ENCODE measurements around the gene MEA1. TPM values are rescaled to one million over a fixed set of nuclear protein-coding genes. Genes with fewer than 3 reads are reported as not detected.
A peak's percentile ranks its signal among the peaks of the same experiment; 100 is the strongest.

MEA1 gene
- total and polyA plus RNA-seq, 3 experiments from 2014 or later: 84.8 to 108 (median 102) TPM

DNA sequence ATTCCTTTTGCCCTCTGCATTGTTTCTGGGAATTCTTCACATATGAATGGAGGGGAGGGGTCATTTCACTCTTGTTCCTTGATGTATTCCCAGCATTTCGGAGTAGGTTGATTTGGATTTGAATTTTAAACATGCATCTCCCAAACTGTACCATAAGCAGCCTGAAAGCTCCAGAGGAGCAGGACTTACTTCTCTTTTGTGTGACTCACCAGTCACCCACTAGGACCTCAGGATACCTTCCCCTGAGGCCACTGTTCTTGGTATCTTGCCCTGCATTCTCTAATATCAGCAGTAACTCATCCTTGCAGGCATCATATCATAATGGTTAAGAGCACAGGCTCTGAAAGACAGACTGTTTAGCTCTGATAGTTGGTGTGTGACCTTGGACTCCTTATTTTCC, 44.8 kb upstream of the MEA1 start:
- H3K4me1 Mint-ChIP-seq: peaks cover 39 to 61% (median 59%) of the 10 kb centered on the region in 3 donors
- peak overlapping the region; percentile 82 to 100 (median 100) for H3K27ac Mint-ChIP-seq
- Histone ChIP-seq H3K27ac (ENCODE audit: low read depth, low read length) (peak overlapping the region; percentile 94), H3K4me3 (ENCODE audit: low read length) (peak overlapping the region; percentile 93), H3K27me3 (ENCODE audit: insufficient read depth, low read length, poor library complexity, severe bottlenecking) (no peaks in the 10 kb centered on the region), H3K9me3 (ENCODE audit: low read length) (no peaks in the 10 kb centered on the region), H3K4me1 (ENCODE audit: insufficient read depth, low read length) (peaks cover 28% of the 10 kb centered on the region), H3K36me3 (ENCODE audit: insufficient read depth, low read length) (peaks cover 18% of the 10 kb centered on the region)
- no peak for DNase-seq
- no peaks in the 10 kb centered on the region for H3K9me3 Mint-ChIP-seq
- peaks cover 3 to 58% (median 9%) of the 10 kb centered on the region in 3 donors for H3K36me3 Mint-ChIP-seq
- H3K27me3 Mint-ChIP-seq: no peaks in the 10 kb centered on the region
- peak overlapping the region; percentile 95 to 99 (median 98) for H3K4me3 Mint-ChIP-seq
- CTCF ChIA-PET: interaction anchor here (0.8 to 1.2 kb wide), 2 partner anchors 46 to 171 kb away, joined by 3 read pairs; no protein-coding TSS in a partner anchor
- POLR2A ChIA-PET: interaction anchor here (1.1 to 2.6 kb wide), 5 partner anchors 37 to 114 kb away, joined by 3 to 24 read pairs (median 7); partner anchors contain the start of genes KLHDC3, MEA1, PEX6 and PPP2R5D

GRCh38 chr6:43055966-43056365, 42.2 kb upstream of the MEA1 start:
- H3K4me1 Mint-ChIP-seq: peaks cover 52 to 71% (median 70%) of the 10 kb centered on the region in 3 donors
- H3K27ac ChIP-seq (ENCODE audit: low read depth, low read length): no peak overlapping the region
- peaks cover 0 to 51% (median 6%) of the 10 kb centered on the region in 3 donors for H3K36me3 Mint-ChIP-seq
- ChIA-PET CTCF (no interaction called here), POLR2A (no interaction called here)
- no peak for DNase-seq
- no peaks in the 10 kb centered on the region for H3K9me3 Mint-ChIP-seq
- no peak overlapping the region for H3K4me3 ChIP-seq (ENCODE audit: low read length)
- peaks cover 18% of the 10 kb centered on the region for H3K36me3 ChIP-seq (ENCODE audit: insufficient read depth, low read length)
- H3K4me3 Mint-ChIP-seq: peak overlapping the region in 6 of 7 donors; percentile 15 to 97 (median 21)
- no peaks in the 10 kb centered on the region for H3K27me3 ChIP-seq (ENCODE audit: insufficient read depth, low read length, poor library complexity, severe bottlenecking)
- H3K9me3 ChIP-seq (ENCODE audit: low read length): no peaks in the 10 kb centered on the region
- peaks cover 0 to 2% of the 10 kb centered on the region in 2 donors for H3K27me3 Mint-ChIP-seq
- peak overlapping the region in 4 of 8 donors; percentile 44 to 93 (median 68) for H3K27ac Mint-ChIP-seq
- peaks cover 40% of the 10 kb centered on the region for H3K4me1 ChIP-seq (ENCODE audit: insufficient read depth, low read length)

- no peak for DNase-seq
- Histone ChIP-seq H3K4me3 (ENCODE audit: low read length) (peak overlapping the region; percentile 55), H3K36me3 (ENCODE audit: insufficient read depth, low read length) (peaks cover 27% of the 10 kb centered on the region), H3K27me3 (ENCODE audit: insufficient read depth, low read length, poor library complexity, severe bottlenecking) (no peaks in the 10 kb centered on the region), H3K9me3 (ENCODE audit: low read length) (no peaks in the 10 kb centered on the region), H3K27ac (ENCODE audit: low read depth, low read length) (peak overlapping the region; percentile 88), H3K4me1 (ENCODE audit: insufficient read depth, low read length) (peaks cover 30% of the 10 kb centered on the region)
- peaks cover 6 to 59% (median 6%) of the 10 kb centered on the region in 3 donors for H3K36me3 Mint-ChIP-seq
- POLR2A ChIA-PET: interaction anchor here (0.5 to 2.2 kb wide), 11 partner anchors 31 to 1267 kb away, joined by 3 to 13 read pairs (median 4); partner anchors contain the start of genes CNPY3, KLHDC3, MEA1 and PEX6
- CTCF ChIA-PET: interaction anchor here (0.9 to 1.3 kb wide), 5 partner anchors 38 to 89 kb away, joined by 3 to 4 read pairs (median 3); partner anchors contain the start of genes KLHDC3, MEA1 and PPP2R5D
- H3K27me3 Mint-ChIP-seq: peaks cover 0 to 2% of the 10 kb centered on the region in 2 donors
- peak overlapping the region; percentile 93 to 100 (median 96) for H3K27ac Mint-ChIP-seq
- H3K9me3 Mint-ChIP-seq: no peaks in the 10 kb centered on the region
- peak overlapping the region; percentile 89 to 97 (median 92) for H3K4me3 Mint-ChIP-seq
- peaks cover 43 to 63% (median 62%) of the 10 kb centered on the region in 3 donors for H3K4me1 Mint-ChIP-seq
Observed at GRCh38 chr6:43054206-43054943, 40.6 kb upstream of the MEA1 start.

GRCh38 chr6:43053545-43054205, 39.9 kb upstream of the MEA1 start, which contains the start of gene CUL7:
TSS of gene CUL7 (minus strand) at chr6:43053851. CDS start at chr6:43052788, 1,063 bp downstream.
- Histone ChIP-seq H3K27ac (ENCODE audit: low read depth, low read length) (peak within 1 kb of the TSS; percentile 88), H3K4me3 (ENCODE audit: low read length) (peak within 1 kb of the TSS; percentile 55), H3K36me3 (ENCODE audit: insufficient read depth, low read length) (peaks cover 29% of the 10 kb centered on the region), H3K9me3 (ENCODE audit: low read length) (no peaks in the 10 kb centered on the region), H3K4me1 (ENCODE audit: insufficient read depth, low read length) (peaks cover 27% of the 10 kb centered on the region), H3K27me3 (ENCODE audit: insufficient read depth, low read length, poor library complexity, severe bottlenecking) (no peaks in the 10 kb centered on the region)
- no peaks in the 10 kb centered on the region for H3K9me3 Mint-ChIP-seq
- ChIA-PET POLR2A (interaction anchor here (0.6 to 2.2 kb wide), 8 partner anchors 33 to 1184 kb away, joined by 3 to 13 read pairs (median 4); partner anchors contain the start of genes CNPY3, KLHDC3, MEA1 and PEX6), CTCF (interaction anchor here (0.9 to 1.2 kb wide), 3 partner anchors 38 to 90 kb away, joined by 3 to 4 read pairs (median 3); partner anchors contain the start of genes KLHDC3 and MEA1)
- peaks cover 0 to 2% of the 10 kb centered on the region in 2 donors for H3K27me3 Mint-ChIP-seq
- H3K4me3 Mint-ChIP-seq: peak within 1 kb of the TSS; percentile 89 to 97 (median 92)
- peak; percentile 85 to 93 (median 89) for DNase-seq
- H3K27ac Mint-ChIP-seq: peak within 1 kb of the TSS; percentile 93 to 100 (median 96)
- peaks cover 6 to 56% (median 6%) of the 10 kb centered on the region in 3 donors for H3K36me3 Mint-ChIP-seq
- peaks cover 36 to 56% (median 55%) of the 10 kb centered on the region in 3 donors for H3K4me1 Mint-ChIP-seq

GRCh38 chr6:43052842-43053544, 39.2 kb upstream of the MEA1 start:
- Mint-ChIP-seq H3K4me3 (peak overlapping the region; percentile 89 to 97 (median 92)), H3K27me3 (peaks cover 0 to 2% of the 10 kb centered on the region in 2 donors), H3K9me3 (no peaks in the 10 kb centered on the region), H3K36me3 (peaks cover 6 to 55% (median 6%) of the 10 kb centered on the region in 3 donors), H3K27ac (peak overlapping the region; percentile 85 to 100 (median 96)), H3K4me1 (peaks cover 31 to 49% (median 48%) of the 10 kb centered on the region in 3 donors)
- Histone ChIP-seq H3K27me3 (ENCODE audit: insufficient read depth, low read length, poor library complexity, severe bottlenecking) (no peaks in the 10 kb centered on the region), H3K4me3 (ENCODE audit: low read length) (peak overlapping the region; percentile 55), H3K36me3 (ENCODE audit: insufficient read depth, low read length) (peaks cover 29% of the 10 kb centered on the region), H3K4me1 (ENCODE audit: insufficient read depth, low read length) (peaks cover 21% of the 10 kb centered on the region), H3K27ac (ENCODE audit: low read depth, low read length) (peak overlapping the region; percentile 88), H3K9me3 (ENCODE audit: low read length) (no peaks in the 10 kb centered on the region)
- CTCF ChIA-PET: interaction anchor here (1.2 kb wide), 1 partner anchor 37 kb away, joined by 3 read pairs; no protein-coding TSS in a partner anchor
- POLR2A ChIA-PET: interaction anchor here (0.6 to 2.2 kb wide), 5 partner anchors 32 to 122 kb away, joined by 3 to 13 read pairs (median 4); partner anchors contain the start of genes KLHDC3, MEA1, PPP2R5D and RRP36
- DNase-seq: peak in 1 of 5 donors; percentile 15

- peak overlapping the region; percentile 55 for H3K4me3 ChIP-seq (ENCODE audit: low read length)
- no peaks in the 10 kb centered on the region for H3K9me3 ChIP-seq (ENCODE audit: low read length)
- peak overlapping the region; percentile 89 to 97 (median 92) for H3K4me3 Mint-ChIP-seq
- peaks cover 24% of the 10 kb centered on the region for H3K36me3 ChIP-seq (ENCODE audit: insufficient read depth, low read length)
- CTCF ChIA-PET: no interaction called here
- POLR2A ChIA-PET: interaction anchor here (0.6 kb wide), 1 partner anchor 68 kb away, joined by 3 read pairs; the partner anchor contains the start of gene PPP2R5D
- H3K9me3 Mint-ChIP-seq: no peaks in the 10 kb centered on the region
- H3K27ac Mint-ChIP-seq: peak overlapping the region; percentile 85 to 100 (median 95)
- peaks cover 6 to 53% (median 6%) of the 10 kb centered on the region in 3 donors for H3K36me3 Mint-ChIP-seq
- H3K4me1 Mint-ChIP-seq: peaks cover 28 to 46% (median 43%) of the 10 kb centered on the region in 3 donors
- peaks cover 18% of the 10 kb centered on the region for H3K4me1 ChIP-seq (ENCODE audit: insufficient read depth, low read length)
- peak overlapping the region; percentile 88 for H3K27ac ChIP-seq (ENCODE audit: low read depth, low read length)
- H3K27me3 ChIP-seq (ENCODE audit: insufficient read depth, low read length, poor library complexity, severe bottlenecking): no peaks in the 10 kb centered on the region
- peaks cover 0 to 2% of the 10 kb centered on the region in 2 donors for H3K27me3 Mint-ChIP-seq
- no peak for DNase-seq
Observed at GRCh38 chr6:43052225-43052841, 38.6 kb upstream of the MEA1 start.
